HG03280 (cell line): ENCODE data around the gene CYP4A22.
"Not testable (repeated sequence)": the region's sequence is repeated elsewhere in the genome, so short reads cannot be mapped to it uniquely, and the experiment has no call there.

ENCODE experiments used
- ATAC-seq: cut with Tn5 transposase; IDR thresholded peaks from one replicate; pipeline ENCODE4 v1.9.1; 2021; ENCODE audit warnings: mild to moderate bottlenecking, moderate library complexity; ENCODE audit not compliant: unreplicated experiment

The CYP4A22 gene, protein sequence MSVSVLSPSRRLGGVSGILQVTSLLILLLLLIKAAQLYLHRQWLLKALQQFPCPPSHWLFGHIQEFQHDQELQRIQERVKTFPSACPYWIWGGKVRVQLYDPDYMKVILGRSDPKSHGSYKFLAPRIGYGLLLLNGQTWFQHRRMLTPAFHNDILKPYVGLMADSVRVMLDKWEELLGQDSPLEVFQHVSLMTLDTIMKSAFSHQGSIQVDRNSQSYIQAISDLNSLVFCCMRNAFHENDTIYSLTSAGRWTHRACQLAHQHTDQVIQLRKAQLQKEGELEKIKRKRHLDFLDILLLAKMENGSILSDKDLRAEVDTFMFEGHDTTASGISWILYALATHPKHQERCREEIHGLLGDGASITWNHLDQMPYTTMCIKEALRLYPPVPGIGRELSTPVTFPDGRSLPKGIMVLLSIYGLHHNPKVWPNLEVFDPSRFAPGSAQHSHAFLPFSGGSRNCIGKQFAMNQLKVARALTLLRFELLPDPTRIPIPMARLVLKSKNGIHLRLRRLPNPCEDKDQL

DNA sequence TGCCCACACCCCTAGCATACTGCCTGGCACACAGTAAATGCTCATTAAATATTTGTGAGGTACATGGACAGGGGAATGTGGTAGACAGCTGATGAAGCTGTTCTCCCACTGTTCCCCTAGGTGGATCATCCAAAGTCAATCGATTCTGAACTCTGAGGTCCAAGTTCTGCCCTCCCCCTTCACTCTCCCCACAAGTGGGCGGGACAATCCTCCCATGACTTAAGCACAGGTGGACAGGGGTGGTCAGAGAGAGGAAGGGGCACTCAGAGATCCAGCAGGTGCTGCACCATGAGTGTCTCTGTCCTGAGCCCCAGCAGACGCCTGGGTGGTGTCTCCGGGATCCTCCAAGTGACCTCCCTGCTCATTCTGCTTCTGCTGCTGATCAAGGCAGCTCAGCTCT lies at the start of gene CYP4A22:
Gene CYP4A22 (plus strand): TSS at position 244 of the 400 bp plus-strand sequence. CDS start 45 bp downstream, at position 289.
- no peak for ATAC-seq

- ATAC-seq, result not testable (repeated sequence)
Observed at GRCh38 chr1:47089356-47089755, 47.9 kb upstream of the CYP4A22 start.

DNA sequence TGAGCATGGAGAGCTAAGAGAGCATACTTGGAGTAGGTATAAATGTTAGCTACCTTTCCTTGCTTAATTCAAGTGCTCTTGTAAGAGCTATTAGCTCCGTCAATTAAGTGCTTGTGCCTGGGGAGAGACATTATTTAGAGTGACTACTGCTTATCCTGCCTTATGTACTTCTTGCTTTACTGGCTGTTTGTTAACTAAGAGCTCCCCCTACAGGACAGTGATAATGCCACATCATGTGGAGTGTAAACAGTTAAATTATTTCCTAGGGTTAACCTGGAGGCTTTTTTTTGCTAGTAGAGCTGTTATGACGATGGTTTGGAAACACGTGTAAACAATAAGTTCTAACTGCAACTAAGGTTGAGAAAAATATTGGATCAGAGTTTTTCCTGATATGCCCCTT lies 45.8 kb upstream of the CYP4A22 start:
- ATAC-seq, result not testable (repeated sequence)

- ATAC-seq, result no peak
Observed at GRCh38 chr1:47104816-47105215, 32.4 kb upstream of the CYP4A22 start.

DNA sequence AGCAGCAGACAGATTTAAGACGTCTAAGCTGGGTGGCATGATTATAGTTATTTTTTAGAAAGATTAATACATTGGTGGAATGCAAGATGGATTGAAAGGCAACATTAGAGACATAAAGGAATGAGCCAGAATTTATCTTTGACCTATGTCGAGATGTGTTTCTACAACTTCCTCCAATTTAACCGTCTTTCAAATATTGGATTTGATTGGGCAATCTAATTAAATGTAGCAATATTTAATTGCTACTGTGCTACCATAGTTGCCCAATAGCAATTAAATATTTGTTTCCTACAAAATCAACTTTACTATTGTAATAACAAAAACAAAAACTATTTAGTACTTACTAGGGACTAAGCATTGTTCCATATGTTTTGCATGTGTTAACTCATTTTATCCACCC lies 30.4 kb upstream of the CYP4A22 start:
- ATAC-seq, result no peak

- ATAC-seq, result not testable (repeated sequence)
Observed at GRCh38 chr1:47107851-47108574, 29.2 kb upstream of the CYP4A22 start.

GRCh38 chr1:47109482-47109881 lies 27.8 kb upstream of the CYP4A22 start:
- not testable (repeated sequence) for ATAC-seq

GRCh38 chr1:47113178-47113577 lies 24.1 kb upstream of the CYP4A22 start:
- ATAC-seq, result no peak

- ATAC-seq, result not testable (repeated sequence)
Observed at GRCh38 chr1:47121039-47121438, 16.2 kb upstream of the CYP4A22 start.

- not testable (repeated sequence) for ATAC-seq
Observed at GRCh38 chr1:47124834-47125233, 12.4 kb upstream of the CYP4A22 start.

- not testable (repeated sequence) for ATAC-seq
Observed at GRCh38 chr1:47126997-47127396, 10.2 kb upstream of the CYP4A22 start.

DNA sequence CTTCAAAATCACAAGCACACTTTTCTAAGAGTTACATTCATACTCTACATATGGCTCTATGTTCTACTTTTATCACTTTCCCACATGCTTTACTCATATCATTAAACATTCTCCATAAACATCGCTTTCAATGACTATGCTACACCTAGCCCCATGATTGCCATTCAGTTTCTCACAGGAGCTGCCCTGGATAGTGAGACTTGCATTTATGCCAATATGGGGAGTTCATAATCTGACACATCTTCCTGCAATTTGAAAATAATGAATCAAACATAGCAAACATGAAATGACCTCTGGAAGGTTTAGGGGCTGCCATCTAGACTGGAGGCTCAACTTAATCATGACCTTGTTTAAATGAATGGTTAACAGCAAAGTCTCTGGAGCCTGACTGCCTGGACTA lies 9.0 kb upstream of the CYP4A22 start:
- ATAC-seq, result no peak

GRCh38 chr1:47128854-47129253 lies 8.4 kb upstream of the CYP4A22 start:
- not testable (repeated sequence) for ATAC-seq

DNA sequence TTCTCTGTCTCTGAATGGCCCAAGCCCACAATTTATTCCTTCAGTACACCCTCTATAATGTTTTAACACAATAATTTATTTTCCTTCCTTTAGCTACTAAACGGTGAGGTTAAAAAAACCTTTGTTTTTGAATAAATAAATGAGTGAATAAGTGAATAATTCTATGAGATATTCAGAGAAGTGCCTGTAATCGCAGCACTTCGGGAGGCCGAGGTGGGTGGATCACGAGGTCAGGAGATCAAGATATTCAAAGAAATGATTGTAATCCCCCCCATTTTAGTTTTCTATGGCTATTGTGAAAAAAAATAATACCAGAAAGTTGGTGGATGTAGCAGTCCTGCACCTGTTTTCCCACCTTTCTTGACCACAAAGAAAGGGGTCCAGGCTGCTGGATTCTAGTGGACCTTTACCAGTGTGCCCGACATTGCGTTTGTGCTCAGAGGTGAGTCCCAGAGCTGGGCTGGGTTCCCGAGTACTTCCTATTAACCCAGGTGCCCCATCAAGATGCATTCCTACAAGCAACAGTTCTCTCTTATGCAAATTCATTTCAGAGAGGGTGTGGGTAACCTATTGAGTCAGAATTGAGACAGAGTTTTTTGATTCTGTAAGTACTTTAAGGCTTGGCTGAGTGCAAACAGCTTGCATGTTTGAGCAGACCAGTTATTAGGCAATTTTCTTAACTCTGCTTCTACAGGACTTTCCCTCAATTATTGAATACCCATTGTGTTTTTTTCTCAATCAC lies 7.6 kb upstream of the CYP4A22 start:
- not testable (repeated sequence) for ATAC-seq

- ATAC-seq, result not testable (repeated sequence)
Observed at GRCh38 chr1:47132665-47133064, 4.6 kb upstream of the CYP4A22 start.

DNA sequence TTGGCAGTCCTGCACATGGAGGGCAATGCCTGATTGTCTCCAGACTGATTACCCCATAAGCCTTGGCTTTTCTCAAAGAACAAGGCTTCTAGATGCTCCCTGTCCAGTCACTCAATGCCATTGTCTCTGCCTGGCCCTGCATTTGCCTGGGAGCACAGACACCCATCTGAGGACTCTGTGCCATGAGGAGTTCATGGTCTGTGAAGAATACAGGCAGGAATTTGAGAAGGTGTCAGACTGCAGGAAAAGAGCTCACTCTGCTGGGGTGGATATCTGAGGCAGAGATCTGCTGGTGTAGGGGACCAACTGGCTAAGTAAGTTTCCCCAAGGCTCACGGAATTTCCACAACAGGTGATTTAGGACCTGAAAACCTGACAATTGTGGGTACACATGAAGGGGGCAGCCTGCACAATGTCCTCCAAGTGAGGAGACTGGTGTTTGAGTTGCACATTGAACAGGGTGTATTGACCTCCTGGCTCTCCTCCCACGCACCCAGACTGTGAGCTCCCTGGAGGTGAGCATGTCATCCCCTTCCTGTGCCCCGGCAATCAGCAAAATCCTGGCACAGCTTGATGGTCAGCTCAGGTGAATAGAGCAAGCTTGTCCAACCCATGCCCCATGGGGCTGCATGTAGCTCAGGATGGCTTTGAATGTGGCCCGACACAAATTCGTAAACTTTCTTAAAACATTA lies 829 bp downstream of the CYP4A22 start:
- ATAC-seq, result no peak

DNA sequence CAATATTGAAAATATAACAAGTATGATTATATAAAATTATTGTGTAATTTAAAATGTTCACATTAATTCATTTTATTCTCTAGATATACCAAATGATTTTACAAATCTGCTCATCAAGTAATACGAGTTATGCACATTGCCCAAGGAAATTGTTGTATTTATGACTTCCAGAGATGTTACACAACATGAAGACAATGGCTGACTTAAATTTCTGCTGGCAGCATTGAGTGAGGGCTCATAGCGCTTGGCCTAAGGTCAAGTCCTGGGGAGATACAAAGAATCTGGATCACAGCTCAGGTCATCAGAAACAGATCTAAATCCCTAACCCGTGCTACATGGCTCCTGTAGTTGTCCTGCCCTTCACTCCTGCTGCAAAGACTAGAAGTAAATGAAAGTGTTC lies 3.1 kb downstream of the CYP4A22 start:
- ATAC-seq, result not testable (repeated sequence)

GRCh38 chr1:47143654-47144053 lies 6.4 kb downstream of the CYP4A22 start:
- not testable (repeated sequence) for ATAC-seq

DNA sequence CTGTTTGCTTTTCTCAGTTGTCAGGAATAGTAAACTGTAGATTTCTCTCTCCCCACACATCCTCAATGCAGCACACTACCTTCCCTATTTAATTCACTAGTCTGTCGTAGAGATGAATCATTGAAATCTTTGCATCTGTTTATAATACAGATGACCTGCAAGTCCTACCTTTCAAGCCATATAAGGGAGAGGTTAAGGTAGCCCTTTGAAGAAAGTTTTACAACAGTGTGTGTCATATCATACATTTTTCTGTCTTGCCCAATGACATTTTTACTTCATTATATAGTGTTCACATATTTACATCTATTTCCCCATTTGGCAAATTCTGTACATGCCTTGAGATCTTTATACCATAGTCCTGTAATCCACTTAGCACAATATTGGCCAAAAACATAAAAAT lies 9.3 kb downstream of the CYP4A22 start:
- ATAC-seq, result not testable (repeated sequence)

DNA sequence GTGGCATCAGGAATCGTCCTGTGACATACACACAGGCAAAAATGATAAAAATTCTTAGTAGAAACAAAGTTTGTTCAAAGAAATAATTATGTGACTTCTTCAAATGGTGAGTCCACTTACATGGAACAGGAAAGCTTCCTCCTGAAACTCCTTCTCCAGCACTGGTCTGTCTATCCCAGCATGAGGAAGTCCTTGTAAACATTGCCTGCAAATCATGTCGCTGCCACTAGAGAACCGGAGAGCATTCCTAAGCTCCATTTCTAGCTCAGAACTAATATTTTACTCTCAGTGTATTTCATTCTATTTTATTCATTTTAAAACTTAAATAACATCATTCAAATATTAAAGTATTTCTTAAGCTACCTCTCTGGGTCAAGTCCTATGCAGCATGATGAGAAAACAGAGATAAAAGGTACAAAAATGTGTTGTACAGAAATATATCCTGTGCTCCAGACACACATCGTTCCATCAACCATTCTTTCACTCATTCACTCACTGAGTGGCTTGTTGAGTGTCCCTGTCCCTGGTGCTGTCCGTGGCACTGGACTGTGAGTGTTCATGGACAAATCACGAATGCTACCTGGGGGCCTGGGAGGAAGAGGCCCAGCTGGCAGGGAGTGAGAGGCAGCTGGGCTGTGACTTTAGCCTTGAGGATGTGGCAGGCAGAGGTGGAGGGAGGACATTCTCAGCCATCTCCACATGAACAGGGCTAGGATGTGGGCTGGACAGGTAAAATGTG lies 10.0 kb downstream of the CYP4A22 start:
- no peak for ATAC-seq
